ENCODE results near the gene SLC8B1.

SLC8B1 gene

GRCh38 chr12:113267621-113268020, 67.3 kb downstream of the SLC8B1 start:
- DNase-seq, result no peak

DNA sequence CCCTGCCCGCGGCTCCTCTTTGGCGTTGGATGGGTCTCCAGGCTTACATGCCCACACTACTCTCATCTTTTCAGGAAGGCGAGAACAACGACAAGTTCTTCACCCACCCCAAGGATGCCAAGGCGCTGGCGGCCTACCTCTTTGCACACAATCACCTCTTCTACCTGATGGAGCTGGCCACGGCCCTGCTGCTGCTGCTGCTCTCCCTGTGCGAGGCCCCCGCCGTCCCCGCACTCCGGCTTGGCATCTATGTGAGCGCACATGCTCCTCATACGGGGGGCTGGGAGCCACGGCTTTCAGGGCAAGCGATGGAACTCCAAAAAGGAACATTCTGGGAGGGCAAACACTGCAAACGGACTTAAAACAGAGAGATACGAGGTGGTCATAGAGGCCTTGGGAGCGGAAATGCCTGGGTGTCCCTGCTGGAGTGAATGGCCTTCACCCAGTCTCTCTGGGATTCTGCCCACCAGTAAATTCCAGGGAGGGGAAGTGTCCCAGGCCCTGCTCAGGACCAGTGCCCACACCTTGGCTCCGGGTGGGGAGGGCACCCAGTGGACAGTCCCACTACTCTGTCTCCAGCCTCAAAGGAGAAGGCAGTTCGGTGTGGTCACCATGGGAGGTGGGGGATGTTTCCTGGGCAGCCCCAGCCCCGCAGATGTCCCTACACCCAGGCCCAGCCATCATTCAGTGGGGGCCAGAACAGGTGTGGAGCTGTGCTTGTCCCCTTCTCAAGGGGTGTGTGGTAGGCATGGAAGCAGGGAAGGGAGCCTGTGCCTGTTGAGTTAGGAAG, 68.6 kb downstream of the SLC8B1 start:
- DNase-seq, result no peak

- DNase-seq, result no peak
Observed at GRCh38 chr12:113263431-113263963, 71.4 kb downstream of the SLC8B1 start.

DNA sequence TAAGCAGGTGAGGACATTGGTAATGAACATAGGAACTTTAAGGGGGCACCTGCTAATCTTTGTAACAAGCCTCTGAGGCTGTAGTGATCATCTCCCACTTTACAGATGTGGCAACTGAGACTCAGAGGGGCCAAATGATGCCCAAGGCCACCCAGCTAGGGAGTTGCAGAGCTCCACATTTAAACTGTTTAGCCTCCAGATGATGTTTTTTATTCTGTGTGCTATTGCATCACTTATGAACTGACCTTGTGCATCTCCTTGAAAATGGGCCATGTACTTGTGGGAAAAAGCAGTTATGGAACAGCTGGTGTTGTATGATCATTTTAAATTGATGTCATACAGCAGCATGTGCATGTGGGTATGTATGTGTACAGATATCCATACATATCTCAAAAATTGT, 72.2 kb downstream of the SLC8B1 start:
- no peak for DNase-seq

GRCh38 chr12:113261847-113262470, 73.0 kb downstream of the SLC8B1 start:
- DNase-seq, result peak in 3 of 6 experiments; percentile 41 to 61 (median 42)

DNA sequence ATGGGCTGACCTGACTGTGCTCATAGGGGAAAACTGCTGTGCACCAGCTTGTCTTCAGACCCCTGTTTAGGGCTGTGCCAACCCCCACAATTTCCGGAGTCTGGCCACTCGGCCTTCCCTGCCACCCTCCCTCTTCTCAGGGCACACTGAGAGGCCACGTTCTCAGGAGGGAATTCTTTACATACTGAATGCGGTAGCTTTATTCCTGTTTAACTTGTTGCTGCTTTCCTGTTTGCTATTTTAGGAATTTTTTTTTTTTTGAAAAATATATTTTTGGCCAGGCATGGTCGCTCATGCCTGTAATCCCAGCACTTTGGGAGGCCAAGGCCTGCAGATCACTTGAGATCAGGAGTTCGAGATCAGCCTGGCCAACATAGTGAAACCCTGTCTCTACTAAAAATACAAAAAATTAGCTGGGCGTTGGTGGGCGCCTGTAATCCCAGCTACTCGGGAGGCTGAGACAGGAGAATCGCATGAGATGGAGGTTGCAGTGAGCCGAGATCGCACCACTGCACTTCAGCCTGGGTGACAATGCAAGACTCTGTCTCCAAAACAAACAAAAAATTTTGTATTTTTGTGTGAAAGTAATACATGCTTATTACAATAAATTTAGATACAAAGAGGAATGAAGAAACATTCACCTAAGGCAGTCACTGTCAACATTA, 74.1 kb downstream of the SLC8B1 start:
- no peak for DNase-seq

- no peak for DNase-seq
Observed at GRCh38 chr12:113260127-113260526, 74.8 kb downstream of the SLC8B1 start.

GRCh38 chr12:113257564-113257963, 77.3 kb downstream of the SLC8B1 start:
- DNase-seq, result no peak

GRCh38 chr12:113254298-113254697, 80.6 kb downstream of the SLC8B1 start:
- no peak for DNase-seq

- no peak for DNase-seq
Observed at GRCh38 chr12:113253532-113254285, 81.2 kb downstream of the SLC8B1 start.

DNA sequence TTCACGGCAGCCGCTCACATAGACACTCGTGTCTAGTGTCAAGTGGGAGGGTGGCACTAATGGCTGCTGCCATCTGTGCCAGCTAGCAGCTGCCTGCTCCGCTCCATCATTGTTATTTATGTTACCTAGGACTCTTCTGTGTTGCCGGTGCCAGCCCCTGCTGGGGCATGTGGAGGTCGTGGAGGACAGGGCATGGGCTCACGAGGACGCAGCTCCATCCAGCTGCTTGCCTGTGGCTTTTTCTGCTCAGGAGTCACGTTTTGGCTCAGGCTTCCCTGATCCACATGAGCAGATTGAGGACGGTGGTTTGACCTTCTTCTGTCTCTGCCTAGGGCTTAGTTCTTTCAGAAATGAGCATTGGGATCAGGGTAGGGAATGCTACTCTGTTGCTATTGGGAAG, 82.4 kb downstream of the SLC8B1 start:
- DNase-seq, result no peak

DNA sequence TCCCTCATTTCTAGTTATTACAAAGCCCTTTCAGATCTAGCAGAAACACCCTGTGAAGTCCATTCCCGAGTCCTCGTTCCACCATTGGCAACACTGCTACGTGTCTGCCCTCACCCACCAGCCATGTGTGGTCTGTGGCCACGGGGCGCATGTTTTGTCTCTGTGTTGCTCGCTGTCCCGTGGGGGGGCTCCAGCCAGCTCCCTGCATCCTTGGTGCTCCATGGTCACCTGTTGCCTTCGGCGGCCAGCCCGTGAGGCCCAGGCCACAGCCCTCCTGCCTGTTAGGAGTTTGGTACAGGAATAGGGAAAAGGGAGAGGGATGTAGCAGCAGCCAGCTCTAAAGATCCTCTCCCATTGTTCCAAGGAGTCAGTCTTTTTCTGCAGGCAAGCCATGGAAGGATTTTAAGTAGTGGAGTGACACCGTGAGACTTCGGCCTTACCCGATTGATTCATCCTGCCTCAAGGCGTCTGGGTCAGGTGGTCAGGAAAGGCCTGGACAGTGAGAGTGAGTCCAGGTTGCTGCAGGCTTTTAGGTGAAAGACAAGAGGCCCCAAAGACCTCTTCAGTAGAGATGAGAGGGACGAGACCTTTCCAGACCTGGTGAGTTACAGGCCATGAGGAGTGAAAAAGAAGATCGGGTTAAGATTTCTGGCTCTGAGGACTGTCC, 83.4 kb downstream of the SLC8B1 start:
- no peak for DNase-seq

DNA sequence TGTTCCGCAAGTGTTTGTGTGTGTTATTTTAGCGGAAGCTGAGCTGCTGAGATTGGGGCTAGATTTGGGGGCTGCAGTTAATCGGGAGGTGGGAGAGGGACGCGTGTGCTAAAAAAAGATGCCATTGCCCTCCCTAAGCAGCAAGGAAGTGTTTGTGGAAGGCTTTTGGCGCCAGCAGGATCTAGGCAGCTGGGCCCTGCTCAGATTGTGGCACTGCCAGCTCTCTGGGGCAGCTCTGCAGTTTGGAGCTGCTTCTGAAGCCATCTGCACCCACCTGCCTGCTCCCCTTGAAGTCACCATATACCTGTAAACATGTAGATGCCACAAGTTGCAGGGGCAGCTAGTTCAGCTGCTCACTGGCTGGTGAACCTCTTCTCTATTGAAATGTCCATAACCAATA, 84.9 kb downstream of the SLC8B1 start:
- DNase-seq, result no peak

- DNase-seq, result no peak
Observed at GRCh38 chr12:113249546-113249945, 85.4 kb downstream of the SLC8B1 start.

- DNase-seq, result no peak
Observed at GRCh38 chr12:113248842-113249435, 86.0 kb downstream of the SLC8B1 start.

Data from stimulated activated naive CD4-positive, alpha-beta T cell (primary cell).